Measurements from ENCODE around the gene CRABP2.

Gene CRABP2

DNA sequence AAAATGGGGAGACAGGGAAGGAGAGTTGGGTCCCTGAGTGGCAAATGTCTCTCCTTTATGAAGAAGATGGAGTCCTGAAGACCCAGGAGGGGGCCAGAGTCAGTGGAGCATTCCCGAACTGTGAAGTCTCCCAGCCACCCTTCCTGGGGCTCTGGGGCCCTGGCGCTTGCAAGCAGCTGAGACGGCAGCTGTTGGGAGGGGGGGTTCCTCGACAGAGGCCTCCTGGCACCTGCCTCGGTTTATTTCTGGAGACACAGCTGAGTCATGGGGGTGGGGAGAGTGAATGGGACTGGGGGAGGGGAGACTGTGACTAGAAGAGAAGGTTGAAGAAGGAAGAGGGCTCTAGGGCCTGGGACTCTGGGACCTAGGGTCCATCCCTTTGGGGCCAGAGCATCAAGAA lies 42.2 kb downstream of the CRABP2 start:
- DNase-seq (ENCODE audit: low read depth): peak; percentile 32
- TF ChIP-seq, protein P1, sequence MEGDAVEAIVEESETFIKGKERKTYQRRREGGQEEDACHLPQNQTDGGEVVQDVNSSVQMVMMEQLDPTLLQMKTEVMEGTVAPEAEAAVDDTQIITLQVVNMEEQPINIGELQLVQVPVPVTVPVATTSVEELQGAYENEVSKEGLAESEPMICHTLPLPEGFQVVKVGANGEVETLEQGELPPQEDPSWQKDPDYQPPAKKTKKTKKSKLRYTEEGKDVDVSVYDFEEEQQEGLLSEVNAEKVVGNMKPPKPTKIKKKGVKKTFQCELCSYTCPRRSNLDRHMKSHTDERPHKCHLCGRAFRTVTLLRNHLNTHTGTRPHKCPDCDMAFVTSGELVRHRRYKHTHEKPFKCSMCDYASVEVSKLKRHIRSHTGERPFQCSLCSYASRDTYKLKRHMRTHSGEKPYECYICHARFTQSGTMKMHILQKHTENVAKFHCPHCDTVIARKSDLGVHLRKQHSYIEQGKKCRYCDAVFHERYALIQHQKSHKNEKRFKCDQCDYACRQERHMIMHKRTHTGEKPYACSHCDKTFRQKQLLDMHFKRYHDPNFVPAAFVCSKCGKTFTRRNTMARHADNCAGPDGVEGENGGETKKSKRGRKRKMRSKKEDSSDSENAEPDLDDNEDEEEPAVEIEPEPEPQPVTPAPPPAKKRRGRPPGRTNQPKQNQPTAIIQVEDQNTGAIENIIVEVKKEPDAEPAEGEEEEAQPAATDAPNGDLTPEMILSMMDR (conservative IDR thresholded peaks at IDR 0.05; ENCODE audit: low read depth, low read length): no peak

DNA sequence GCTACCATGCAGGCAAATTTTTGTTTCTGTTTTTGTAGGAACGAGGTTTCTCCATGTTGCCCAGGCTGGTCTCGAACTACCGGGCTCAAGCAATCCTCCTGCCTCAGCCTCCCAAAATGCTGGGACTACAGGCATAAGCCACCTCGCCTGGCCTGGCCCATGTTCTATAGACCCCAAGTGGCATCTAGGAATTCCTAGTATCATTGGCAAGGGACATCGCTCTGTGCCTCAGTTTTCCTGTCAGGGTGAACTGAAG lies 42.7 kb downstream of the CRABP2 start:
- H3K4me3 ChIP-seq (ENCODE audit: low read depth, low read length): no peak overlapping the region
- no peak for DNase-seq (ENCODE audit: low read depth)
- TF ChIP-seq, protein P1 (conservative IDR thresholded peaks at IDR 0.05; ENCODE audit: low read depth, low read length): no peak

More for the DNA sequence above, 42.2 kb downstream of the CRABP2 start:
- H3K4me3 ChIP-seq (ENCODE audit: low read depth, low read length): no peak overlapping the region

GRCh38 chr1:156662005-156662799 lies 43.2 kb downstream of the CRABP2 start:
- TF ChIP-seq, protein P1 (conservative IDR thresholded peaks at IDR 0.05; ENCODE audit: low read depth, low read length): no peak
- no peak overlapping the region for H3K4me3 ChIP-seq (ENCODE audit: low read depth, low read length)
- DNase-seq (ENCODE audit: low read depth): peak; percentile 28

GRCh38 chr1:156660752-156661112 lies 44.7 kb downstream of the CRABP2 start:
- no peak overlapping the region for H3K4me3 ChIP-seq (ENCODE audit: low read depth, low read length)
- no peak for DNase-seq (ENCODE audit: low read depth)
- TF ChIP-seq, protein P1 (conservative IDR thresholded peaks at IDR 0.05; ENCODE audit: low read depth, low read length): no peak

DNA sequence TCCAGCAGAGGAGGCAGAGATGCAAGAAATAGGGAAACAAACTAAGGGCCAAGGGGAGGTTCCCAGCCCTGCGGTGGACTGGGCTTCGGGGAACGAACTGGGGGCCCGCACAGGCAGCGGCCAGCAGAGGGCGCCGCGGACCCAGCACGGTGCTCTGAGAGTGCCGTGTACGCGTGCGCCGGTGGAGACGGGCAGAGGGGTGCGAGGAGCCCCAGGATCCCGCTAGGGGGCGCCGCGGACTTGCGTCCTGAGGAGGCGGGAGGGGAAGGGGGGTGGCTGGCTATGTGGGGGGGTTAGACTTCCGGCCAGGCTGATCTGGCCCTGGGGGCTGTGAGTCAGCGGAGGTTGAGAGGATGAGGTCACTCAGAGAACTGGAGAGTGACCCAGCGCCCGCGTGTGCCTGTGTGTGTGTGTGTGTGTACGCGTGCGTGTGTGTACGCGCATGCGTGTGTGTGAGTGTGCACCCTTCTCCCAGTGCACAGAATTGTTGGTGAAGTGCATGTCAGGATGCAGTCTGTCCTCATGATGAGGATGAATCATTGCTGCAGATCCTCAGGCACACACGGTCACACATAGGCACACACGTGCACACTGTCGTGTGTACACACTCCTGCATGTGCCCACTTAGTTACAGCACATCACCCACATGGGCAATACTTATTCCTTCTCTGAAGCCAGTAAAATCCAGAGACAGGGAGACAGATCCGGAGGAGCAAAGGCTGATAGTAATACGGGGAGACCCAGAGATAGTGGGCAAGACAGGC lies 45.2 kb downstream of the CRABP2 start:
- peak; percentile 97 for DNase-seq (ENCODE audit: low read depth)
- TF ChIP-seq, protein P1 (conservative IDR thresholded peaks at IDR 0.05; ENCODE audit: low read depth, low read length): peak; percentile 90
- peak overlapping the region; percentile 9 for H3K4me3 ChIP-seq (ENCODE audit: low read depth, low read length)

GRCh38 chr1:156659661-156659987 lies 45.8 kb downstream of the CRABP2 start:
- TF ChIP-seq, protein P1 (conservative IDR thresholded peaks at IDR 0.05; ENCODE audit: low read depth, low read length): no peak
- DNase-seq (ENCODE audit: low read depth): no peak
- no peak overlapping the region for H3K4me3 ChIP-seq (ENCODE audit: low read depth, low read length)

All from choroid plexus epithelial cell (primary cell).